Mucosa of rectum (tissue), 2 donors: ENCODE data around the gene C5orf15.

Experiments
- H3K27ac ChIP-seq, 2 donors: one replicate each; pipeline ENCODE4 v1.7.0; 2013; ENCODE audit warnings: inconsistent platforms in 2 of 2, low read depth in 2 of 2, low read length in 2 of 2
- H3K27me3 ChIP-seq, 2 donors: one replicate each; pipeline ENCODE4 v1.7.0; 2013; ENCODE audit warnings: low read length in 2 of 2; ENCODE audit not compliant: control insufficient read depth in 2 of 2, insufficient read depth in 2 of 2
- H3K36me3 ChIP-seq, 2 donors: one replicate each; pipeline ENCODE4 v1.7.0; 2013; ENCODE audit warnings: low read length in 2 of 2; ENCODE audit not compliant: control insufficient read depth in 2 of 2, insufficient read depth in 2 of 2
- H3K4me1 ChIP-seq, 2 donors: one replicate each; pipeline ENCODE4 v1.7.0; 2013; ENCODE audit warnings: low read length in 2 of 2, mild to moderate bottlenecking in 1 of 2; ENCODE audit not compliant: control insufficient read depth in 2 of 2, insufficient read depth in 2 of 2
- H3K4me3 ChIP-seq, 2 donors: one replicate each; pipeline ENCODE4 v1.7.0; 2013; ENCODE audit warnings: low read length in 2 of 2
- H3K9ac ChIP-seq, 2 donors: one replicate each; pipeline ENCODE4 v1.7.0; 2013; ENCODE audit warnings: low read length in 2 of 2, low read depth in 1 of 2, mild to moderate bottlenecking in 1 of 2
- H3K9me3 ChIP-seq, 2 donors: one replicate each; pipeline ENCODE4 v1.7.0; 2013; ENCODE audit warnings: low read length in 2 of 2; ENCODE audit not compliant: control insufficient read depth in 2 of 2
- donor health status: healthy.
- donor health status: Normal muscosa, but diverticular disease.

Gene C5orf15

GRCh38 chr5:133950821-133951612 lies 17.4 kb downstream of the C5orf15 start:
- H3K27me3 ChIP-seq, result no peaks in the 10 kb centered on the region
- no peaks in the 10 kb centered on the region for H3K9me3 ChIP-seq
- H3K4me3 ChIP-seq, result no peak overlapping the region
- H3K27ac ChIP-seq, result no peak overlapping the region
- peaks cover 0 to 3% of the 10 kb centered on the region in 2 donors for H3K4me1 ChIP-seq
- H3K36me3 ChIP-seq, result peaks cover 5 to 9% of the 10 kb centered on the region in 2 donors
- H3K9ac ChIP-seq, result no peak overlapping the region

- Histone ChIP-seq H3K9me3 (no peaks in the 10 kb centered on the region), H3K9ac (no peak overlapping the region), H3K4me3 (no peak overlapping the region), H3K4me1 (peaks cover 0 to 3% of the 10 kb centered on the region in 2 donors), H3K36me3 (no peaks in the 10 kb centered on the region), H3K27me3 (no peaks in the 10 kb centered on the region), H3K27ac (no peak overlapping the region)
Measured at GRCh38 chr5:133948721-133949120, 19.7 kb downstream of the C5orf15 start.

GRCh38 chr5:133947431-133947841 lies 21.0 kb downstream of the C5orf15 start:
- Histone ChIP-seq H3K27ac (no peak overlapping the region), H3K36me3 (no peaks in the 10 kb centered on the region), H3K4me3 (no peak overlapping the region), H3K4me1 (no peaks in the 10 kb centered on the region), H3K9me3 (no peaks in the 10 kb centered on the region), H3K9ac (no peak overlapping the region), H3K27me3 (no peaks in the 10 kb centered on the region)

- Histone ChIP-seq H3K9me3 (no peaks in the 10 kb centered on the region), H3K36me3 (no peaks in the 10 kb centered on the region), H3K27me3 (no peaks in the 10 kb centered on the region), H3K27ac (no peak overlapping the region), H3K9ac (no peak overlapping the region), H3K4me1 (no peaks in the 10 kb centered on the region), H3K4me3 (no peak overlapping the region)
Measured at GRCh38 chr5:133945568-133945967, 22.9 kb downstream of the C5orf15 start.

- no peaks in the 10 kb centered on the region for H3K9me3 ChIP-seq
- no peak overlapping the region for H3K9ac ChIP-seq
- no peaks in the 10 kb centered on the region for H3K4me1 ChIP-seq
- no peaks in the 10 kb centered on the region for H3K36me3 ChIP-seq
- H3K27me3 ChIP-seq, result no peaks in the 10 kb centered on the region
- H3K4me3 ChIP-seq, result no peak overlapping the region
- H3K27ac ChIP-seq, result no peak overlapping the region
Measured at GRCh38 chr5:133944263-133945185, 23.9 kb downstream of the C5orf15 start.

GRCh38 chr5:133943475-133943817 lies 25.0 kb downstream of the C5orf15 start:
- Histone ChIP-seq H3K27me3 (no peaks in the 10 kb centered on the region), H3K36me3 (no peaks in the 10 kb centered on the region), H3K4me1 (no peaks in the 10 kb centered on the region), H3K4me3 (no peak overlapping the region), H3K9ac (no peak overlapping the region), H3K27ac (no peak overlapping the region), H3K9me3 (no peaks in the 10 kb centered on the region)

GRCh38 chr5:133942614-133943474 lies 25.6 kb downstream of the C5orf15 start:
- Histone ChIP-seq H3K27me3 (no peaks in the 10 kb centered on the region), H3K9ac (no peak overlapping the region), H3K27ac (no peak overlapping the region)

GRCh38 chr5:133941456-133942196 lies 26.8 kb downstream of the C5orf15 start:
- no peaks in the 10 kb centered on the region for H3K9me3 ChIP-seq
- no peaks in the 10 kb centered on the region for H3K4me1 ChIP-seq

More at GRCh38 chr5:133942614-133943474, 25.6 kb downstream of the C5orf15 start:
- H3K9me3 ChIP-seq, result no peaks in the 10 kb centered on the region
- no peaks in the 10 kb centered on the region for H3K4me1 ChIP-seq
- no peaks in the 10 kb centered on the region for H3K36me3 ChIP-seq
- no peak overlapping the region for H3K4me3 ChIP-seq

GRCh38 chr5:133939668-133940067 lies 28.8 kb downstream of the C5orf15 start:
- H3K9ac ChIP-seq, result no peak overlapping the region
- H3K4me1 ChIP-seq, result no peaks in the 10 kb centered on the region
- no peak overlapping the region for H3K27ac ChIP-seq
- no peaks in the 10 kb centered on the region for H3K36me3 ChIP-seq
- H3K4me3 ChIP-seq, result no peak overlapping the region
- no peaks in the 10 kb centered on the region for H3K9me3 ChIP-seq
- H3K27me3 ChIP-seq, result no peaks in the 10 kb centered on the region

More at GRCh38 chr5:133941456-133942196, 26.8 kb downstream of the C5orf15 start:
- Histone ChIP-seq H3K4me3 (no peak overlapping the region), H3K9ac (no peak overlapping the region), H3K27me3 (no peaks in the 10 kb centered on the region), H3K27ac (no peak overlapping the region), H3K36me3 (no peaks in the 10 kb centered on the region)
